Duodenal mucosa (tissue), 2 donors: ENCODE measurements around the gene PF4V1.

Experiments used
- H3K27ac ChIP-seq: one replicate; pipeline ENCODE4 v1.7.0; 2013; ENCODE audit warnings: low read depth, low read length
- H3K27me3 ChIP-seq, 2 donors: one replicate each; pipeline ENCODE4 v1.7.0; 2013; ENCODE audit warnings: low read length in 2 of 2, control low read depth in 1 of 2; ENCODE audit not compliant: insufficient read depth in 2 of 2, control insufficient read depth in 1 of 2
- H3K36me3 ChIP-seq, 2 donors: one replicate each; pipeline ENCODE4 v1.7.0; 2013; ENCODE audit warnings: low read length in 2 of 2, control low read depth in 1 of 2; ENCODE audit not compliant: insufficient read depth in 2 of 2, control insufficient read depth in 1 of 2
- H3K4me1 ChIP-seq, 2 donors: one replicate each; pipeline ENCODE4 v1.7.0; 2013; ENCODE audit warnings: low read length in 2 of 2, control low read depth in 1 of 2; ENCODE audit not compliant: insufficient read depth in 2 of 2, control insufficient read depth in 1 of 2
- H3K4me3 ChIP-seq, 2 donors: one replicate each; pipeline ENCODE4 v1.7.0; 2013; ENCODE audit warnings: low read length in 2 of 2, low read depth in 1 of 2
- H3K9ac ChIP-seq, 2 donors: one replicate each; pipeline ENCODE4 v1.7.0; 2013; ENCODE audit warnings: low read length in 2 of 2, low read depth in 1 of 2
- H3K9me3 ChIP-seq, 2 donors: one replicate each; pipeline ENCODE4 v1.7.0; 2013; ENCODE audit warnings: low read length in 2 of 2, control low read depth in 1 of 2; ENCODE audit not compliant: control insufficient read depth in 1 of 2

Gene PF4V1

GRCh38 chr4:73823760-73824159 lies 29.3 kb upstream of the PF4V1 start:
- Histone ChIP-seq H3K4me3 (no peak overlapping the region), H3K36me3 (no peaks in the 10 kb centered on the region), H3K27ac (no peak overlapping the region), H3K27me3 (no peaks in the 10 kb centered on the region), H3K9ac (no peak overlapping the region), H3K9me3 (no peaks in the 10 kb centered on the region), H3K4me1 (no peaks in the 10 kb centered on the region)

GRCh38 chr4:73828956-73829355 lies 24.1 kb upstream of the PF4V1 start:
- Histone ChIP-seq H3K27ac (no peak overlapping the region), H3K27me3 (no peaks in the 10 kb centered on the region), H3K4me3 (no peak overlapping the region), H3K36me3 (no peaks in the 10 kb centered on the region), H3K9me3 (no peaks in the 10 kb centered on the region), H3K4me1 (no peaks in the 10 kb centered on the region), H3K9ac (no peak overlapping the region)

GRCh38 chr4:73831569-73831968 lies 21.5 kb upstream of the PF4V1 start:
- peaks cover under 1 to 2% of the 10 kb centered on the region in 2 donors for H3K27me3 ChIP-seq
- no peak overlapping the region for H3K9ac ChIP-seq
- no peaks in the 10 kb centered on the region for H3K36me3 ChIP-seq
- H3K4me1 ChIP-seq: peaks cover 0 to 3% of the 10 kb centered on the region in 2 donors
- no peaks in the 10 kb centered on the region for H3K9me3 ChIP-seq
- H3K4me3 ChIP-seq: no peak overlapping the region
- no peak overlapping the region for H3K27ac ChIP-seq

GRCh38 chr4:73832651-73833237 lies 20.4 kb upstream of the PF4V1 start:
- Histone ChIP-seq H3K9me3 (no peaks in the 10 kb centered on the region), H3K4me1 (peaks cover 3 to 7% of the 10 kb centered on the region in 2 donors), H3K36me3 (no peaks in the 10 kb centered on the region), H3K27me3 (peaks cover 6 to 7% of the 10 kb centered on the region in 2 donors), H3K27ac (no peak overlapping the region), H3K4me3 (no peak overlapping the region), H3K9ac (no peak overlapping the region)

GRCh38 chr4:73836373-73837279 lies 16.5 kb upstream of the PF4V1 start, which contains the start of gene CXCL6:
Gene CXCL6 (plus strand): TSS chr4:73836678. CDS start chr4:73836751, 73 bp downstream.
- peak within 1 kb of the TSS; percentile 57 to 67 for H3K4me3 ChIP-seq
- peaks cover 3 to 7% of the 10 kb centered on the region in 2 donors for H3K4me1 ChIP-seq
- no peak within 1 kb of the TSS for H3K27ac ChIP-seq
- H3K36me3 ChIP-seq: no peaks in the 10 kb centered on the region
- H3K9ac ChIP-seq: peak within 1 kb of the TSS in 1 of 2 donors; percentile 44
- H3K27me3 ChIP-seq: peaks cover 6 to 10% of the 10 kb centered on the region in 2 donors
- no peaks in the 10 kb centered on the region for H3K9me3 ChIP-seq

GRCh38 chr4:73839071-73839470 lies 14.0 kb upstream of the PF4V1 start:
- Histone ChIP-seq H3K9me3 (no peaks in the 10 kb centered on the region), H3K4me3 (no peak overlapping the region)

GRCh38 chr4:73839715-73840114 lies 13.4 kb upstream of the PF4V1 start:
- H3K4me1 ChIP-seq: peaks cover 3 to 7% of the 10 kb centered on the region in 2 donors
- H3K27ac ChIP-seq: no peak overlapping the region
- no peak overlapping the region for H3K4me3 ChIP-seq
- H3K27me3 ChIP-seq: peaks cover 6 to 10% of the 10 kb centered on the region in 2 donors
- H3K9ac ChIP-seq: no peak overlapping the region
- no peaks in the 10 kb centered on the region for H3K36me3 ChIP-seq
- no peaks in the 10 kb centered on the region for H3K9me3 ChIP-seq

More at GRCh38 chr4:73839071-73839470, 14.0 kb upstream of the PF4V1 start:
- Histone ChIP-seq H3K9ac (no peak overlapping the region), H3K36me3 (no peaks in the 10 kb centered on the region), H3K27me3 (peaks cover 6 to 10% of the 10 kb centered on the region in 2 donors), H3K27ac (no peak overlapping the region), H3K4me1 (peaks cover 3 to 7% of the 10 kb centered on the region in 2 donors)

- H3K4me3 ChIP-seq: no peak overlapping the region
- peaks cover 6 to 10% of the 10 kb centered on the region in 2 donors for H3K27me3 ChIP-seq
- H3K9ac ChIP-seq: no peak overlapping the region
- H3K36me3 ChIP-seq: no peaks in the 10 kb centered on the region
- no peaks in the 10 kb centered on the region for H3K9me3 ChIP-seq
- H3K4me1 ChIP-seq: peaks cover 3 to 7% of the 10 kb centered on the region in 2 donors
- H3K27ac ChIP-seq: no peak overlapping the region
These were observed 11.7 kb upstream of the PF4V1 start for GRCh38 chr4:73841243-73841925.

GRCh38 chr4:73842696-73843095 lies 10.4 kb upstream of the PF4V1 start:
- peaks cover 0 to 2% of the 10 kb centered on the region in 2 donors for H3K27me3 ChIP-seq
- H3K27ac ChIP-seq: no peak overlapping the region
- H3K4me3 ChIP-seq: no peak overlapping the region
- H3K9me3 ChIP-seq: no peaks in the 10 kb centered on the region
- H3K4me1 ChIP-seq: no peaks in the 10 kb centered on the region
- no peaks in the 10 kb centered on the region for H3K36me3 ChIP-seq
- no peak overlapping the region for H3K9ac ChIP-seq

GRCh38 chr4:73843369-73843768 lies 9.7 kb upstream of the PF4V1 start:
- H3K36me3 ChIP-seq: no peaks in the 10 kb centered on the region
- no peak overlapping the region for H3K9ac ChIP-seq
- no peaks in the 10 kb centered on the region for H3K9me3 ChIP-seq
- peaks cover 0 to 2% of the 10 kb centered on the region in 2 donors for H3K27me3 ChIP-seq
- H3K4me1 ChIP-seq: no peaks in the 10 kb centered on the region
- no peak overlapping the region for H3K27ac ChIP-seq
- no peak overlapping the region for H3K4me3 ChIP-seq
